Measurements from ENCODE around the gene FRS3. TPM values are rescaled to one million over a fixed set of nuclear protein-coding genes. Genes with fewer than 3 reads are reported as not detected.

The FRS3 gene
- total and polyA plus RNA-seq, 2 of the 8 experiments (the other 6 are each of a cell fraction or from before 2014, with no cell fraction given), result 3.4 to 4.4 TPM

DNA sequence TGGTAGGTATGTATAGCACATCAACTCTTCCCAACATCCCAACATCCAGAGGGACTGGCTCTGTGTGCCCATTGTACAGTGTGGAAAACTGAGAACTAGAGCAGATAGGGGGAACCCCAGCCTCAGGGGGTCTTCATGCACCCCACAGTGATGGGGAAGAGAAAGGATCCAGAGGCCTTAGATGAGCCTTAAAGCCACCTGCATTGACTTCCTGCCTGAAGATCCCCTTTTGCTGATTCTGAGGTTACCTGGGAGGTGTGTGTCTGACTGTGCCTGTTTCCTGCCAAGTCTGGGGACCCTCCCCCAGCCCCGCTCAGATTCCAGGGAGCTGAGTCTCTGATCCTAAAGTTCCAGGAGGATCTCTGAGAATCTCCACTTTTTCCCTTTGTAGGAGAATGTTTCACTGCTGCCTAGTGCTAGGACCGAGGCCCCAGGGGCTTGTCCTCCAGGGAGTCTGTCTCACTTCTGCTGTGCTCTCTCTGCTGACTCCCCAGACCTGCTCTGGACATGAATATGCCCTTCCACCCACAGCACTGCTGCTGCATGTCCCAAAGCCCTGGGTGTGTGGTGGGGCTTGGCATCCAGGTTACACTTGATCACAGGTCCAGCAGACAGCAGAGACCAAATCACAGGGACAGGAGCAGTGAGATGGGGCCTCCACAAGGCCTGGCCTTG is 19.7 kb downstream of the FRS3 start:
- TF ChIP-seq TAF7 (optimal IDR thresholded peaks at IDR 0.05; ENCODE audit: borderline replicate concordance, low read depth, low read length) (no peak), RFX5 (IDR thresholded peaks at IDR 0.05; ENCODE audit: borderline replicate concordance, low read depth, low read length) (no peak), HDAC2 (IDR thresholded peaks at IDR 0.05; ENCODE audit: borderline replicate concordance in 1 of 2, low read depth in 2 of 2, low read length in 2 of 2) (0 out of 4 replicates have a peak, but pooled peaks of 1 of the 2 experiments have one; percentile 37)
- Histone ChIP-seq H3K79me2 (ENCODE audit: control insufficient read depth in 1 of 2, insufficient read depth in 2 of 2, low read length in 2 of 2) (no peaks in the 10 kb centered on the region), H3K18ac (ENCODE audit: extremely low read depth, low read length) (no peak overlapping the region), H3K56ac (replicated peaks; ENCODE audit: insufficient read length, low read depth, low read length) (no peak overlapping the region), H3K23ac (ENCODE audit: insufficient read length) (no peak overlapping the region), H2AFZ (ENCODE audit: low read length) (no peak overlapping the region), H2AK5ac (ENCODE audit: low read depth, low read length) (no peak overlapping the region), H4K5ac (ENCODE audit: insufficient read length, low read depth, low read length) (no peak overlapping the region), H3K14ac (ENCODE audit: insufficient read length) (no peak overlapping the region), H4K8ac (ENCODE audit: extremely low read depth, insufficient read depth, low read length) (no peak overlapping the region; the same call in 1 of the 2 replicates), H3K27ac (ENCODE audit: low read depth, low read length) (no peak overlapping the region), H2BK12ac (ENCODE audit: low read depth, low read length) (no peak overlapping the region), H3K36me3 (ENCODE audit: control insufficient read depth in 2 of 4, insufficient read depth in 4 of 4, low read length in 3 of 4) (no peaks in the 10 kb centered on the region), H3K9me3 (ENCODE audit: insufficient read depth in 2 of 2, low read depth in 1 of 2, low read length in 1 of 2) (no peaks in the 10 kb centered on the region), H4K20me1 (replicated peaks in 1 of 2; ENCODE audit: control insufficient read depth in 1 of 2, insufficient read depth in 2 of 2, low read length in 2 of 2) (no peaks in the 10 kb centered on the region), H3K23me2 (ENCODE audit: low read depth, low read length) (no peaks in the 10 kb centered on the region), H3K79me1 (ENCODE audit: low read depth, low read length) (no peaks in the 10 kb centered on the region), H2BK120ac (replicated peaks; ENCODE audit: low read depth, low read length) (no peak overlapping the region), H2BK20ac (ENCODE audit: low read length) (no peak overlapping the region), H3K27me3 (replicated peaks in 1 of 4; ENCODE audit: control insufficient read depth in 3 of 4, extremely low read depth in 1 of 4, insufficient read depth in 3 of 4, low read length in 3 of 4) (no peaks in the 10 kb centered on the region; a peak in 1 of 7 replicates), H3K4me2 (ENCODE audit: insufficient read depth in 1 of 2, low read depth in 2 of 2, low read length in 2 of 2) (no peak overlapping the region), H2BK5ac (ENCODE audit: low read depth, low read length) (no peak overlapping the region), H3K9ac (replicated peaks in 1 of 4; ENCODE audit: extremely low read depth in 1 of 4, low read depth in 3 of 4, low read length in 3 of 4) (no peak overlapping the region), H3K4me3 (ENCODE audit: extremely low read depth in 1 of 4, insufficient read depth in 2 of 4, low read depth in 3 of 4, low read length in 4 of 4) (no peak overlapping the region), H2BK15ac (ENCODE audit: low read length) (no peak overlapping the region), H4K91ac (replicated peaks; ENCODE audit: insufficient read length, low read length) (no peak overlapping the region), H3K4me1 (replicated peaks in 1 of 4; ENCODE audit: control insufficient read depth in 3 of 4, insufficient read depth in 4 of 4, low read length in 3 of 4) (peaks cover 0 to 3% (median 0%) of the 10 kb centered on the region in 4 experiments; a peak in 2 of 7 replicates), H3K4ac (replicated peaks; ENCODE audit: insufficient read length, low read depth, low read length) (no peak overlapping the region)
- DNase-seq (ENCODE audit: low read depth in 1 of 2, low spot score in 2 of 2) (no peak), FAIRE-seq (no peak)
- CTCF ChIA-PET (ENCODE audit: partially characterized antibody), result interaction anchor here (1.5 to 2.3 kb wide), 2 partner anchors 14 to 16 kb away, joined by 3 to 12 read pairs; no protein-coding TSS in a partner anchor
- POLR2A ChIA-PET (ENCODE audit: partially characterized antibody), result no interaction called here
- WGBS, 2 experiments (ENCODE audit: extremely low coverage in 1 of 2, insufficient coverage in 1 of 2, insufficient read length in 1 of 2, insufficient replicate concordance in 2 of 2, low coverage in 1 of 2, low lambda C conversion rate in 2 of 2, missing lambda C conversion rate in 1 of 2), result 91% methylated on average over 2 of the region's 2 CpGs; no CpG with 5 or more reads in 1 of the 2 experiments
